ENCODE measurements around the gene MYO1D.

- TF ChIP-seq ARNTL (CRISPR knock-in tag; IDR thresholded peaks at IDR 0.05; ENCODE audit: borderline replicate concordance, low read depth), result no peak
- no peak for TF ChIP-seq BACH2 (CRISPR knock-in tag; IDR thresholded peaks at IDR 0.05; ENCODE audit: borderline replicate concordance)
- TF ChIP-seq CREB5 (CRISPR knock-in tag; IDR thresholded peaks at IDR 0.05; ENCODE audit: low read depth), result no peak
- TF ChIP-seq PATZ1 (CRISPR knock-in tag; IDR thresholded peaks at IDR 0.05; ENCODE audit: borderline replicate concordance), result no peak
- TF ChIP-seq TOX (CRISPR knock-in tag; IDR thresholded peaks at IDR 0.05; ENCODE audit: borderline replicate concordance), result no peak
- no peak for TF ChIP-seq RARB (CRISPR knock-in tag; IDR thresholded peaks at IDR 0.05)
- no peak for TF ChIP-seq CSRNP3 (CRISPR knock-in tag; IDR thresholded peaks at IDR 0.05)
- TF ChIP-seq ZNF8 (CRISPR knock-in tag; IDR thresholded peaks at IDR 0.05), result no peak
- no peak for TF ChIP-seq ZFP3 (CRISPR knock-in tag; IDR thresholded peaks at IDR 0.05)
Measured at GRCh38 chr17:32882029-32882428, 5.1 kb upstream of the MYO1D start.
